IPS-11a (cell line): ENCODE measurements around the gene CARS1.

Experiments used
- H3K4me3 ChIP-seq: one replicate; pipeline ENCODE4 v1.5.1; 2013; ENCODE audit warnings: low read depth, low read length, control low read depth

CARS1 gene

DNA sequence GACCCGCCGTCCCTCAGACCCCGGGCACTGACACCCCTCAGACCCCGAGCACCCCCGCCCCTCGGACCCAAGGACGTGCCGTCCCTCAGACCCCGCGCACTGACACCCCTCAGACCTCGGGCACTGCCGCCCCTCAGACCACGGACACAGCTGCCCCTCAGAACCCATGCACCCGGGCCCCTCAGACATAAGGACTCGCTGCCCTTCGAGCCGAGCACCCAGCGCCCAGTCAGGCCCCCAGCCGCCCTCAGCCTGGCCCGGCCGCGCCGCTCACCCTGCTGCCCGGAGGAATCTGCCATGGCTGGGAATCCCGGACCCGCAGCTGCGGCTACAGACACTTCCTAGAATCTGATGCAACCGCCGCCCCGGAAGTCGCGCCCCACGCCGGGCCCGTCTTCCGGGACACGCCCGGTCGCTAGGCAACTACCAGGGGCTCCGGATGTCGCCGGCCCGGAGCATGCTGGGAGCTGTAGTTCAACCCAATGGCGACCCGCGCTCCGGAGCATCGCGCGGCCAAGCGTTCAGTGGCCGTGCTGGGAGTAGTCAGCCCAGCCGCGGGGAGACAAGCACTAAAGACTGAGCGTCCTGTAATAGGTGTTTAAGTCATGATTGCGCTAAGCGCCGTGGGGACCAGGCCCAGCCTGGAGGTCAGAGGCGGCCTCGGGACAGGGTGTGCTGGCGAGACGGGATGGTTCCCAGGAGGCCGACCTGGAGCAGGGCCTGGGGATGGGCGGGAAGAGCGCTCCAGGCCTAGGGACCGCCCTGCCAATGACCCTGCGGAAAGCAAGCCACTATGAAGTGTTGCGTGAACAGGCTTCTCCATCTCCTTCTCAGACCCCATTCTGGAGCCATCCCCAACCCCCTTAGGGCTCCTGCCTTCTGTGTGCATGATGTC is at the start of gene CARS1:
Gene CARS1, minus strand, starts transcription at position 355 of the 895 bp plus-strand sequence. Its CDS starts 56 bp downstream, at position 299.
- peak within 1 kb of the TSS; percentile 93 for H3K4me3 ChIP-seq

DNA sequence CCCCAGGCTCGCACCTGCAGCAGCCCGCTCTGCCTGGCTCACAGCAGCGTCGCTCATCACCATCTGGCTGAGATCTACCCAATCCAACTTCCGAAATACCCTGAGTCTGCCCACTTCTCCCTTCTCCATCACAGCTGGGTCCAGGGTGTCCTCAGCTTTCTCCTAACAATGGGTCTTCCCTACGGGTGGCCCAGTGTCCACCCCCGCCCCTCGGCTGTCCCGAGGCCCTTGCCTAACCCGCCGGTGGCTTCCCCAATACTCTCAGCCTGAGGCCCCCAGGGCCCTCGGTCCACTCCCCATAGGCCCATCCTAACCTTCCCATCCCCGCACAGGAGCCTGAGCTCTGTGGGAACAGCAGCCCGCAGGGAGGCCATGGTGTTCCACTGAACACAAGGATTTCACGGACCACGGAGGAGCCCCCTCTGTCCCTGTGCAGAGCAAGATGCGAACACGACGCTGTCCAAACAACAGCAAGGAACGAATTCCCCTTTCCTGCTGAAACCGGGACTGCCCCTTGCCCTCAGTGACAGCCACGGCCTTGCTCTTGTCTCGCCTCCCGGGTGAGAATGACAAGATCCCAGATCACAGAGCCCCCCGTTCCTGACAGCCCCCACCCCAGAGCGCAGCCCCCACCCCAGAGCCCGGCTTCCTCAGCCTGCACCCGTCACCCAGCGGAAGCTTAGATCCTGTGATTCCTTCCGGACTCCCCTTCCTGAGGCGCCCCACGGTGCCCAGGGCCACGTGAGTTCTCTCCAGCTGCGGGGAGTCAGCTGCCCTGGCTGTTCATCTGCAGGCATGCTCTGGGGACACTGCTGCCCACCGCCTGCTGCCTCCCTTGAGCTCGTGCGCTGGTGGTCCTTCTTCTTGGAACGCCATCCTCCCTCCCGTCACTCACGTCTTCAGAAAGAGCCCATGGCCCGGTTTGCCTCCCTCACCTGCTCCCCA is 48.8 kb upstream of the CARS1 start:
- H3K4me3 ChIP-seq, result no peak overlapping the region

DNA sequence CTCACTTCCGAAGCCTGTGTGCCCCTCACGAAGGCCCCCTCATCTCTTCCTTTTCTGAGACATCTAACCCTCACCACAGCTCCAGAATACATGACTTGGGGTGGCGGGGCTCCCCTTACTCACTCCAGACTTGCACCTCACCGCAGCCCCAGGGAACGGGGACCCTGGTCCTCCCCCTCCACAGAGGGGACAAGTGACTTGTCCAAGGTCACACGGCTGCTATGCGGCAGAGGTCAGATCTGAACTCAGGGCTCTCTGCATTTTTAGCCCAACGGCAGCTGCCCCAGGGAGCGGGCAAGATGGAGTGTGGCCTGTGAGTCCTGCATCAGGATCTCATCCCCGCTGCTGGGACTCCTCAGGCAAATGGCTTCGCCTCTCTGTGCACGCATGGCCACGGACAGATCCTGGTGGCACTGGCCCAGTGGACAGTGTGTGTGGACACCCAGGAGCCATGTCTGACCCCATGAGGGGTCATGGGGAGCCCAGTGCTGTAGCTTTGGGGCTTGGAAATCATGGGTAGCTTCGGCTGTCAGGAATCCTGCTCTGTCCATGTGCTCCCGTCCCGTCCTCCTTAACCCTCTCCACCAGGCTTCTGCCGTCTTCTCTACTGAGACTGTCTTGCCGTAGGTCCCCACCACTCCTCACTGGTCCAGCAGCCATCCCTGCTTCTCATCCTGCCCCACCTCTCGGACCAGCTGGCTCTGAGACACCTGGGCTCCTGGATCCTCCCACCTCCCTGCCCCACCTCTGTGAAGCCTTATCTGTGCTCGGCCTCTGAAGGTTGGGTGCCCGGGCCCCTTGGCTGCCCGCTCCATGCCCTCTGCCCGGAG is 48.0 kb upstream of the CARS1 start:
- H3K4me3 ChIP-seq, result no peak overlapping the region

DNA sequence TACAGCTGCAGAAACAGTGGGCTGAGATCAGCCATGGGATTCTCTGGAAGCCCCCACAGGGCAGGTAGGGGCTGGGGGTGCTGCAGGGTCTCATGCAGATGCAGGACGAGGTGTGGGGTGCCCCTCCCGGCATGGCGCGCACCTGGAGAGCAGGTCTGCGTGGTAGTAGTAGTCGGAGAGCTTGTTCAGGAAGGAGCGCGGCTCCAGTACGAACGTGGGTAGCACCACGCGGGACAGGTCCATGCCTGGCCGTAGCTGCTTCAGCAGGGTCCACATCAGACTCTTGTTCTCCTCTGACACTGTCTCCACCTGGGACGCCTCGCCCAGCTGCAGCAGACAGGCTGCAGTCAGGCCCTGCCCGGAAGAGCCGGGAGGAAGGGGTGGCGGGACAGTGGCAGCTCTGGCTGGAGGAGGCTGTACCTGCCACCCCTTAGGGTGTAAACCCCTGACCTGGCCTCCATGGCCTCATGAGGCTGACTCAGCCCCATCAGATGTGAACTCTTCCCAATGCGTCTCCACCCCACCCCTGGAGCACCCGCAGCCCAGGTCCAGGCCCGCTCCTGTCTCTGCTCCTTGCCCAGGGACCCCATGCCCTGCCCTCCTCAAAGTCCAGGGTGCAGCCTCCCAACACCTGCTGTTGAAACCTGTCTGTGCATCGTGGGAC is 47.0 kb upstream of the CARS1 start:
- H3K4me3 ChIP-seq, result no peak overlapping the region

DNA sequence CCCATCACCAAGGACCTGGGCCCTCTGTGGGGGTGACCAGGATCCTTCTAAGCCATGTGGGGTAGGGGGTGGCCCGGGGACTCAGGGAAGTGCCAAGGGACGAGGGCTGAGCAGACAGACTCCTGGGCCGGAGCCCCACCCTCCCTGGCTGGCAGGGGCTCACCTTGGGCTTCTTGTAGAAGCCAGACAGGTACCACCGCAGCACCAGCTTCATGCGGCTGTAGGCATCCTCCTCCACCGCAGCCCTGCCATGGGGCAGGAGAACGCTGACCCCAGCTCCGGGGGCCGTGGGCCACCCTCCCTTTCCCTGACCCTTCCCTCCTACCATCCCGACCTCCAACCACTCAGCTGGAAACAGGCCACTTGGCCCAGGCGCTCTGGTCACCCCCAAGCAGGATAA is 45.9 kb upstream of the CARS1 start:
- no peak overlapping the region for H3K4me3 ChIP-seq

DNA sequence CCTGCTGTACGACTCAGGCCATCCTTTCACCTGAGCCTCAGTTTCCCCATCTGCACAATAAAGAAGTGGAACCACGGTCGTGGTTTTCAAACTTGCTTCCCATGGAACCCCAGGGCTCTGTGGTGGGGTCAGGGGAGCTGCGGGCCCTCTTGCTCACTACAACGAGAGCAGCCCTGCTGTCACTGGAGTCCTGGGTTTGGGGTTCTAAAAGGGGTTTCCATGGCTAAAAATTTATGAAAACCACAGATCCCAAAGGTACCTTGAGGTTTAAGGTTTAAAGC is 45.4 kb upstream of the CARS1 start:
- no peak overlapping the region for H3K4me3 ChIP-seq

DNA sequence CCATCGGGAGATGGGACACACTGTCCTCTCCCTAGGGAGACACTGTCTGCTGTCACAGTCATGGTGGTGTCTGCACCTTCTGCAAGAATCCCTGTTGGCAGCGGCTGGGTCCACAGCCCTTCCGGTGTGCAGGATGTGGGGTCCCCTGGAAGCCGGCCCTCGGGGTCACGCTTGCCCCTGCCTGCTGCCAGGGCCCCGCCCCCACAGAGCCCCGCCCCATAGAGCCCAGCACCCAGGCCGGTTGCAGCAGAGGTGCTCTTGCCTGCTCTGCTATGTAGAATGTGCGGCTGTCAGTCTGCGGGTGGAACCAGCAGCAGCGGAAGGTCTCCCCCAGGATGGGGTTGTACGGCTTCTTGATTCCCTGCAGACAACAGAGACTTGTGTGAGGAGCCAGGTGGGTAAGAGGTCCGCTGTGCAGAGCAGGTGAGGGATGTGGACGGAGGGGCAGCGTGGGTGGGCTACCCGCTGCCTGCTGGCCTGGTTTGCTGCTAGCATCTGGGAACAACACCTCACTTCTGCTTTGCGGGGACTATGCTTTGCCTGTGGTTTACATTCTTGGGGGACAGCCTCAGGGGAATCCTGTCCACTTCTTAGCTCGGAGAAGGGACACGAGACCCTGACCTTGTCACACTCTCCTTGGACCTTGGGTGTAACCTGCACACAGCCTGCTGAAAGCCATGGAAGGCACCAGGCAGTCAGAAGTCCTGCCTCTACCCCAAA is 44.9 kb upstream of the CARS1 start:
- H3K4me3 ChIP-seq, result no peak overlapping the region

DNA sequence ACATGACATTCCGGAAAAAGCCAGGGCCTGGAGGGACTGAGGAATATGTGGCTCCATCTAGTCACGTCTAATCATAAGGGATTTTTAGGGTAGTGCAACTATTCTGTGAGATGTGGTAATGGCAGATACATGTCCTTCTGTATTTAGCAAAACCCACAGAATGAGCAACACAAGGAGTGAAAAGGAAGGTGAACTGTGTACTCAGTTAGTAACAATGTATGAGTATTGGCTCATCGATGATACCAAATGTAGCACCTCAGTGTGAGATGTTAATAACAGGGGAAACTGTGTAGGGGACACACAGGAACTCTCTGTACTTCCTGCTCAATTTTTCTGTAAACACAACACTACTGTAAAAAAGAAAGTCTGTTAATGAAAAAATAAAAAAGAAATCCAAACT is 42.0 kb upstream of the CARS1 start:
- no peak overlapping the region for H3K4me3 ChIP-seq

DNA sequence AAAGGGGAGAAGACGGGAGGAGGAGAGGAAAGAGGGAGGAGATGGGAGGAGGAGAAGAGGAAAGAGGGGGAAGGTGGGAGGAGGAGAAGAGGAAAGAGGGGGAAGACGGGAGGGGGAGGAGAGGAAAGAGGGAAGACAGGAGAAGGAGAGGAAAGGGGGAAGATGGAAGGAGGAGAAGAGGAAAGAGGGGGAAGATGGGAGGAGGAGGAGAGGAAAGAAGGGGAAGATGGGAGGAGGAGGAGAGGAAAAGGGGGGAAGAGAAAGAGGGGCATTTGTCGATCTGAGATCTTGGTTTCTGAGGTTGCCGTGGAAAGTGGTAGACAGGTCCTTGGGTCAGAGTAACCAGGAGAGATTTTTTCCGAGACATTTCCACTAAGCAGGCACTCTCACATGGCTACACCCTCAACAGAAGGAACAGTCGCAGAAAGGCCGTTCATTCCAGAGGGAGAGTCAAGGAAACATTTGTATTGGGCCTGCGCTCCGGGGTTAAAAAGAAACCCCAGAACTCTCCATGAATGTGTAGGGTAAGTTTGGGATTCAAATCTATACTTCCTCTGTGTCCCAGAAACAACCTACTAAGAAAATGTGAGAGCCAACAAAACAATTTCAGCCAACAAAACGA is 39.8 kb upstream of the CARS1 start:
- no peak overlapping the region for H3K4me3 ChIP-seq

DNA sequence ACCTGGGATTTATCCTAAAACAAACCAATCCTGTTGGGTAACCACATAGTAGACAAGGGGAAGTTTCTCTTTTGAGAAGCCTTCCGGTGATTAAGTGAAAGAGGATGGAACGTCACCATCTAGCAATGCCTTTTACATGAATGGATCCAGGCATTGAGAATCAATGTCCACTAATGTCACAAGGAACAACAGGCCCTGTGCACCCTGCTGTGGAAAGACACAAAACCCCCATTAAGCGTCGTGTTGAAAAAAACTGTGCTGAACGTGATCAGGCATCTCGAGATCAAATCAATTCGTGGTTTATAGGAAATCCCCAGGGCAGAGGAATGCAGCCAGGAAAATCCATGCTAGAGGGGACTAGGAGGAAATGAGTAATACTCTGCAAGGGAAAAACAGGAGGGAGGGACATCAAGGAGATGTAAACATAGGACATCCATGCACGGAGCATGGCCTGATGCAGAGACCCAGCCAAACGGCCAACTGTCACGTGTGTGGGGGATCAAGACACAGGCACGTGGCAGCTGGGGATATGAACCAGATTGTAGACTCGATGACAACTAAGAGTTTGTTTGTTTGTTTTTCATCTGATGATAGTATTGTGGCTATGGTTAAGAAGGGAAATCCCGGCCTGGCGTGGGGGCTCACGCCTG is 38.6 kb upstream of the CARS1 start:
- H3K4me3 ChIP-seq, result no peak overlapping the region

DNA sequence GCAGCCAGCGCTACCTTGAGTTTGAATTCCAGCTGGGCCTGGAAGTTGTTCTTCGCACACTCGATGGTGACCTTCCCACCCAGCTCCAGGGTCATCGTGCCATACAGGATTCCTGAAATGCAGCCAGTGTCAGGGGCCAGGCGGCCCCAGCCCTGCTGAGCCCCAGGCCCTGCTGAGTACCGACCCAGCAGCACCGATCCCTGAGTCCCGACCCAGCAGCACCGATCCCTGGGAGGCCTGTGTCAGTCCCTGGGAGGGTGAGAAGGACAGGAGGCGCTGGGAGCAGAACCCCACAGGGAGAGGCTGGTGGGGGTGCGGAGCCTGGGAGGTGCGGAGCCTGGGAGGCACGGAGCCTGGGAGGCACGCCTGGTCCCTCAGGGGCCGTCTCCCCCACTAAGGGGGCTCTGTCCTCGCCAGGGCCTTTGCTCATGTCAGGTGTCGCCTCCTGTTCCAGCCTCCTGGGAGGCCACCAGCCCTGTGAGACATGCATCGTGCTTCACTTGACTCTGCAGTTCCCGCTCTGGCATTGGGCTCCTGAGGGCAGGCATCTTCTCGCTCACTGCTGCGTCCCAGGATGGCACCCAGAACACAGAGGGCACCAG is 37.1 kb upstream of the CARS1 start:
- no peak overlapping the region for H3K4me3 ChIP-seq

DNA sequence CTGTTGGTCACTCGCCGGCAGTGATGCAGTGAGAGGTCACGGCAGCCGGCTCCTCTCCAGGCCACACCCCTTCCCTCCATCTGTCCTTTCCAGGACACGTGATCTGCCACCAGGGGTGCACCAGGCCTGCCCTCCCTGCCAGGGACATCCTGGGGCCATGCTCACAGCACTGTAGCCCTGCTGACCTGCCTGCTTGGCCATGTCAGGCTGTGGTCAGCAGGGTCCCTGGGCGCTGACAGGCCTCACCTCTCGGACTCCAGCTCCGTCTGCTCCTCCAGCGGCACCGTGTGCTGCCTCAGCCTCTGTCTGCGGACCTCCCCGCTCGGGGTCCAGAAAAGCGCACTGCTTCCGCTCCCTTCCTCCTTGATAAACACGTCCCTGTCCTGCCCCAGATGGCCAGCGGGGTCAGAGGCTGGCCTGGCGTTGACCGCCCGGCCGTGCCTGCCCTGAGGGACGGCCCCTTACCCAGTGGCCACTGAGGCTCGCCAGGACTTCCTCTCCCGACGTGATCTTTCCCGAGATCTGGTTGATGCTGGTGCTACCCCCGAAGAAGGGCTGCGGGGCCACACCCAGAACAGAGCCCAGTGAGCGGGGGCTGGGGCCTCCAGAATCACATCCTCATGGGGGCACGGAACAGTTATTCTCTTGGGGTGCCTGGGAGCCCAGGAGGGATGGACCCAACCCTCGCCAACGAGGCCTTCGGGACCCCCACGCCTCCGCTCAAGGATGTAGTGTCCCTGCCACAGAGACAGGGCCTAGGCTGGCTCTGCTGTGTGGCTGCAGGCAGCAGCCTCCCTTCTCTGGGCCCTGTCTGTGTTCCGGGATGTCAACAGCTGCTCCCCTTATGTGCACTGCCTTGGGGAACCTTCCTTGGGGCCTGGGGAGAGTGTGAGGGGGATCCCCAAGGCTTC is 36.3 kb upstream of the CARS1 start:
- H3K4me3 ChIP-seq, result no peak overlapping the region

DNA sequence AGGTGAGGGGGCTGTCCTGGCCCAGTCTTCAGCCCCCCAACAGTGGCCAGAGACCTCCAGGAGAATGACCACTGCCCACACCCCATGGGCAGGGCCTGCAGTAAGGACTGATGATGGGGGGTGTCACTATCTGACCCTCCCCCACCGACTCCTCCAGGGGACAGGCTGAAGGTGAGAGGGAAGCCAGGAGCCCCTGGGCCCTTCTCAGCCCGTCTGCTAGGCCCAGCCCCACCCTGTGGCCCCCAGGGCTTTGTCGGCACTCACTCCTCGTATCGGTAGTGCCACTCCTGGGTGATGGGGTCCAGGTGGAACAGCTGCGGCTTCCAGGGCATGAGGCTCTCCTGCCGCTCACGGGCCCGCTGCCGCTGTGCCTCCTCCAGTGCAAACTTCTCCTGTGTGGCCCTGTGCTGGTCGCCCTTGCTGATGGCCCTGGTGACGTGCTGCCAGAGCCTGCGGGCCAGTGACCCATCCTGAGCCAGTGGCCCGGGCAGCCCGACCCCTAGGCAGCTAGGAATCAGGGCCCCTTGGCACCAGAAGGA is 35.4 kb upstream of the CARS1 start:
- H3K4me3 ChIP-seq, result no peak overlapping the region

DNA sequence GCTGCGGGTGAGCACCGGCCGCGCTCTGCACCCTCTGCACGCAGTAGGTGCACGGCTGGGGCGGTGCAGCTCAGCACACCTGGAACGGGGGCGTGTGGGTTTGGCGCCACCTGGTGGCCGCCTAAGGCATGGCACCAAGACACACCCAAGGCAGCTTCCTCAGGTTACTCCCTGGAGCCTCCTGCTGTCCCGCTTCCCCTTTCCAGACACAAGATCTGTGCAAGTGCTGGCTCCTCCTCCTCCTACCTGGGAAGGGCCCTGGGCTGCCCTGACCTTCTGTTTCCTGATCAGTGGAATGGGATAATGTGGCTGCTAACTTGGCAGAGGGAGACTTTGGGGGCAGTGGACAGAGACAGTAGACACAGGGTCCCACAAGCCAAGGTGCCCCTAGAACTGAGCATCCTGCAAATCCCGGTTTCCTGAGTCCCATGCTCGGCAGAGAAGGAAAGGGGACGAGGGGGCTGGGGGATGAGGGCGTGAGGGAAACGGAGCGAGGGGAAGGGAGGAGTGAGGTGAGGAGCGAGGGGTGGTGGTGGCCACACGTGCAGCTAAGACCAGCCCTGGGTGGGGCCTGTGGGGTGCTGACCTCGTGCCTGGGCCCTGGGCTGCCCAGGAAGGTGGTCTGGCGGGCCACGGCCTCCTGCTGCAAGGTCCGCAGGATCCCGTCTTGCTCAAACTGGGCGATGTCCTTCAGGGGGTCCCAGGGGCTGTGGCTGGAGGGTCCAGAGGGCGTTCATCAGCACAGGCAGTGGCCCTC is 34.8 kb upstream of the CARS1 start:
- H3K4me3 ChIP-seq, result no peak overlapping the region

DNA sequence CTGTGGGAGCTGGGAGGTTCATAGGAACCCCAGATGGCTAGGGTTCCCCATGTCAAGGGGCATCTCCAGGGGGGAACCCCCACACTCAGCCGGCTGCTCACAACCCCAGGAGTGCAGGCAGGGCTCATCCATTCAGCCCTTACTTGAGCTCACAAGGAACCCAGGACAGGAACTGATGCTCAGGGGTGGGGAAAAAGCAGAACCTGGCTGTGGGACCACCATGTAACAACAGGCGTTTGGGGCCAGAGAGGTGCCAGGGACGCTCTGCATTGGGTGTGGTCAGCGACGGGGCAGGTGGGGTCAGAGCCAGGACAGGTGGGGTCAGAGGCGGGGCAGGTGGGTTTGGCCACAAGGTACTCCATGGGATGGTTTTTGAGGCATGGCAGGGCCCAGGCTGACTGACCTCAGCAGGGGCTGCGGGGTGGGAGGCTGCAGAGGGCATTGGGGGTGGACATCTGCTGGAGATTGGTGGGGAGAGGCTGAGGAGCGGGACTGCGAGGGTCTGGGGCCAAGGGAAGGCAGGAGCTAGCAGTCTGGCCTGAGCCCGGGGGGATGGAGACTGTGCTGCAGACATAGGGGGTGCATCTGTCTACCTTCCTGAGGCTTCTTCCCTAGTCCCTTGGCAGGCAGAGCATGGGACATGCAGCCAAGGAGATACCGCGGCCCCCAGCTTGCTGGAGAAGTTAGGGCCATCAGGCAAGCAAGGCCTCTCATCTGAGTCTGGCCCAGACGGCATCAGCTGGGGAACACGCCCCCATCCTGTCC is 34.0 kb upstream of the CARS1 start:
- H3K4me3 ChIP-seq, result no peak overlapping the region
